Inflammatory macrophage (primary cell): ENCODE results near the gene SCG3.

ENCODE experiments used
- DNase-seq, 2 donors: peaks; one replicate each; pipeline ENCODE4 v3.0.0-alpha.2; 2020 to 2022

SCG3 gene

DNA sequence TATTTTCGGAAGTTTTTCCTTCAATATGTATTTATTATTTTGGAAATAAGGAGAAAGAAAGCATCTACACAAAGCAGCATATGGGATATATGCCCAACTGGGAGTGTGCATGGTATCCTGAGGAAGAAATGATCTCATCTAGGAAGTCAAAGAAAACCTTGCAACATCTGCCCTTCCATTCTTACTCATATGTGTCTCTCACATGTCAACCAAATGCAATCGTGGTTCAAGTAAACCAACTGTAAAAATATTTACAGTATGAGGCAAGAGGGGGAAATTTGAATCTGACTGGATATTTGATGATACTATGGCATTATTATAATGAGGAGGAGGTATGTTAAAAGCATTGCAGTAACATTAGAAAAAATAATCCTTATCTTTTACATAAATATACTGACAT, 3.2 kb upstream of the SCG3 start:
- DNase-seq, result peak; percentile 72 to 86

- DNase-seq, result no peak
Measured at GRCh38 chr15:51680321-51680720, 982 bp upstream of the SCG3 start.

DNA sequence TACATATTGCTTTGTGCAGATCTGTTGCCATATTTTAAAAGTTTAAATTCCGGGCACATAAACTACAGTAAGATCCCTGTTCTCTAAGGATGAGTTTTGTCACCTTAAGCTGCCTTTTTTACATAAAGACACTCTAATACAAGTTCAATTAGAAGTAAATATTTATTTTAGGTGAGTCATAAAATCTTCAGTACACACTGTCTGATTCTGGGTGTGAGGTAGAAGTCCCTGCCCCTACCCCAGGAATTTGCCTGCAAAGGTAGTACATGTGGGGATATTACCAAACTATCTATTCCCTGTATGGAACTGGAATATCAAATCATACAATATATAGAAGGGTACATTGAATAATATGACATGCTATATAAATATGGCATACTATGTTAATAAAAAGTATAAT, 6.3 kb downstream of the SCG3 start:
- DNase-seq, result no peak

- DNase-seq, result no peak
Measured at GRCh38 chr15:51688863-51689262, 7.6 kb downstream of the SCG3 start.

- peak; percentile 14 to 60 for DNase-seq
Measured at GRCh38 chr15:51692154-51692553, 10.9 kb downstream of the SCG3 start.

DNA sequence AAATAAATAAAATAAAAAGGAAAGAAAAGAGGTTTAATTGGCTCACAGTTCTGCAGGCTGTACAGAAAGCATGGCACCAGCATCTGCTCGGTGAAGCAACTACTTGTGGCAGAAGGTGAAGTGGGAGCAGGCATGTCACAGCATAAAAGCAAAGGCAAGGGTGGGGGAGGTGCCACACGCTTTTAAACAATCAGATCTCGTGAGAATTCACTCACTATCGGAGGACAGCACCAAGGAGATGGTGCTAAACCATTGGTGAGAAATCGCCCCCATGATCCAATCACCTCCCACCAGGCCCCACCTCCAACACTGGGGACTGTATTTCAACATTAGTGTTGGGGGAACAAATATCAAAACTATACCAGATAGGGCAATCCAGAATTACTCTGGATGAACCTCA, 15.3 kb downstream of the SCG3 start:
- DNase-seq, result no peak

DNA sequence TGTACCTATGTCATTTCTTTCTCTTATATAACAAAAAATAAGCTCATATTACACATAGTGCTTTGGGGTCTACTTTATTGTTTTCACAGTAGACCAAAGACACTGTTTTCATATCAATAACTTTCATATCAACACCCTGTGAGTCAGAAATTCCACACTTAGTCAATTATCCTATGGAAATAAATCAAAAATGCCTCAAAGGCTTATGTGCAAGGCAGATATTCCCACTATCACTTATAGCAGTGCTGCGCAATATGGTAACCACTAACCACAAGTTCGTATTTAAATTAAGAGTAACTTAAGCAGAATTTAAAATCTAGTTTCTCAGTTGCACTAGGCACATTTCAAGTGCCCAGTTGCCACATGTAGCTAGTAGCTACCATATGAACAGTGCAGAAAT, 15.9 kb downstream of the SCG3 start:
- DNase-seq, result no peak

DNA sequence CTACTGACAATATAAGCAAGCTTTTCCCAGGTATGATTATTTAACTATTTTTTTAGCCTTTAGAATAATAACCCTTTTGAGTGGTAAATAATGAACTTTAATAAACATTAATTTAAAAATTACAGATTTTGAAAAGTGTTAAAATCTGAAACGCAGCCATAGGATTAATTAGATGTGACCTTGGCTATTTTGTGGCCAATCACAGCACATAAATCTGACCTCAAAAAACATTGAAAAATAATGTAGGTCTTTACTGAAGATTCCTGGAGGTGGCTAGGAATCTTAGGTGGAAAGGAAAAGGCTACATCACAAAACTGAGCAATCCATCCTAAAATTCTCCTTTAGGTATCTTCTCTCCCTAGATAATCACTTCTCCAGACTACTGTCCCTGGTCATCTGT, 18.1 kb downstream of the SCG3 start:
- no peak for DNase-seq

DNA sequence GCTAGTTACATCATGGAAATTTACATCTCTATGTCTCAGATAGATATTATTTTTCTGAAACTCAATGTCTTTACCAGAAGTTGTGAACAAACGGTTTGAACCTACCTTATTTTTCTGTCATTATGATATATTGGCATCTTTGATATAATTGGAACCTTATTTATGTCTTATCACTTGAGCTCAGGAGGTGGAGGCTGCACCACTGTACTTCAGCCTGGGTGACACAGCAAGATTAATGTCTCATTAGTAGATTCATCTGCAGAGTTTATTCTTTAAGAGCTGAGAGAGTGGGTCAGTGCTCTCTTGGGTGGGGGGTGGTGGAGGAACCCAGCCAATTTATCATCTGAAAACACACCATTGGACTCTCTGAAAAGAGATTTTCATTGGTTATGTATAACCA, 21.4 kb downstream of the SCG3 start:
- no peak for DNase-seq

DNA sequence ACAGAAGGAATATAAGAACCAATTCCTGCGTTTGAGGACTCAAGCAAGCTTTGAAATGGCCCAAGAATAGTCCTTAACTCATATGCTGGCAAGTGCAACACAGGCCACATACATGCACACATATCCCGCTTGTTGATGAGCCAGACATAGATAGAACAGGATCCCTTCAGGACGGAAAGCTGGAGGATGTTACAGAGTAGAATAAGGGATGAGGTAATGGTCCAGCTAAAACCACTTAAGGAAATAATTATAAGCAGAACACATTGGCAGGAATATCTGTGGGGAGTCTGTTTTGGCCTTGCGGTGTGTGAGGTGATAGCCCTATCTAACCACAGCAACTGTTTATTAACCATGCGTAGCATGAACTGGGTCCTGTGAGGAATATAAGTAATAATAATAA, 25.0 kb downstream of the SCG3 start:
- no peak for DNase-seq

DNA sequence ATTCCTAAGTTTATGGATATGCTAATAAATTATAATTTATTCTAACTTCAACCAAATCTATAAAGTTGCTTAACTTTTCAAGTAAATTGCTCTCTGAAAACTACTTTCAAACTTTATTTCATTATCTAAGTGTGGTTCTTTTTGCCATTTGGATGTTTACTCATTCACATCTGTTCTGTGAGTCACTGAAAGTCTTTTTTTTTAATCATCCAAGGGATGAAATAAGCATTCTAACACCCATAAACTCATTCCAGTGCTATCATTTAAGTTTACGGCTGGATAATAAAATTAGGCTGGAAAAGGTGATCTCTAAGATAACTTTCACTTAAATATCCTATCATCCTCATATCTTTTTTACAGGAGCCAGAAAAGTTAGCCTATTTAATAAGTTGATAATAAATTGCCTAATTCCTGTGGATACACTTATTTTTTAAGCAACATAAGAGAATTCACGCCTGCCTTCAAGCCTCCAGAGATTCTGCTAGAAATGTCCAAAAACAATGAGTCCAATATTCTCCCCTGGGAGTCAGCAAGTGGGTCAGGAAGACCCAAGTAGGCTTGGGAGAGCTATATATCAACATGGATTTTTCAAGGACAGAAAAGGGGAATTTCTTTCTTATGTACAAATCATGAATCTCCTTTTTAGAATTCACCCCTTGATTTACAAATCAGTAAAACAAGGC, 25.8 kb downstream of the SCG3 start:
- no peak for DNase-seq

DNA sequence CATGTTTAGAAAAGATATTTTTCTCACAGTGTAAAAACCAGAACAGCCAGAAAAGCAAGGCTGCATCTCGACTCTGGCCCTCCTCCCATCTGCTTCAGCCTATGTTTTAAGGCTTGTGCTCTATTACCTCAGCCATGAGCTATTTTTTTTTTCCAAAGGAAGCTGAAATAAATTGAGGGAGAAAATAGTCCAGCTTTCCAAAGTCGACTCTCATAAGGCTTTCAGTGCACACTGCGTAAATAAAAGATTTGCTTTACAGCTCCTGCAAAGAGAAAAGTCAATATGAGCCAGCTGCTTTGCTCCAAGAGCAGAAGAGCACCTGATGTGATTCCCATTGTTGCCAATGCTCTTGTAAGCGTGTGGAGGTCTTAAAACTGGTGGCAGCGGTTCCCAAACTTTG, 26.7 kb downstream of the SCG3 start:
- no peak for DNase-seq

DNA sequence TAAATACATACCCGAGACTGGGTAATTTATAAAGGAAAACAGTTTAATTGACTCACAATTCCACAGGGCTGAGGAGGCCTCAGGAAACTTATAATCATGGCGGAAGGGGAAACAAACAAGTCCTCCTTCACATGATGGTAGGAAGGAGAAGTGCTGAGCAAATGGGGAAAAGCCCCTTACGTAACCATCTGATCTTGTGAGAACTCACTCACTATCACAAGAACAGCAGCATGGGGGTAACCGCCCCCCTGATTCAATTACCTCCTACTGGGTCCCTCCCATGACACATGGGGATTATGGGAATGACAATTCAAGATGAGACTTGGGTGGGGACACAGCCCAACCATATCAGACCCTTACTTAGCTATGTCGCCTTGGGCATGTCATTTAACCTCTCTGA, 27.7 kb downstream of the SCG3 start:
- DNase-seq, result peak; percentile 49 to 51

DNA sequence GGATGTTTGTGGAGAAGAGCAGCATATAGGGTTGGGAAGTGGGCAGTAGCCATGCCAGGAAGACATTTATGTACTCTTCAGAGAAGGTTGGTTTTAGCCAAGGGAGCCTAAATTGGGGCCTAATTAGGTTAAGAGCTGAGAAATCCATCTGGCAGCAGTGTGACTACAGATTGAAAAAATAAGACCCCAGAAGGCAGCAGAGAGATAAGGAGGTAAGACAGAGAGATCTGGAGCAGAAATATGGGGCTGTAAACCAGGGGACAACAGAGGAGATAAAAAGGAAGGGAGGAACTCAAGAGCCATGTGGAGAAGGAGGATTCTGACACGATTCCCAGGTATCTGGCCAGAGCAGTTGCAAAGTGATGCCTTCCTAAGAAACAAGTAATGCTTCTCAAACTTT, 32.9 kb downstream of the SCG3 start:
- no peak for DNase-seq

GRCh38 chr15:51714911-51715310, 33.6 kb downstream of the SCG3 start:
- no peak for DNase-seq

GRCh38 chr15:51718219-51718618, 36.9 kb downstream of the SCG3 start:
- no peak for DNase-seq

GRCh38 chr15:51718746-51719145, 37.4 kb downstream of the SCG3 start:
- no peak for DNase-seq

DNA sequence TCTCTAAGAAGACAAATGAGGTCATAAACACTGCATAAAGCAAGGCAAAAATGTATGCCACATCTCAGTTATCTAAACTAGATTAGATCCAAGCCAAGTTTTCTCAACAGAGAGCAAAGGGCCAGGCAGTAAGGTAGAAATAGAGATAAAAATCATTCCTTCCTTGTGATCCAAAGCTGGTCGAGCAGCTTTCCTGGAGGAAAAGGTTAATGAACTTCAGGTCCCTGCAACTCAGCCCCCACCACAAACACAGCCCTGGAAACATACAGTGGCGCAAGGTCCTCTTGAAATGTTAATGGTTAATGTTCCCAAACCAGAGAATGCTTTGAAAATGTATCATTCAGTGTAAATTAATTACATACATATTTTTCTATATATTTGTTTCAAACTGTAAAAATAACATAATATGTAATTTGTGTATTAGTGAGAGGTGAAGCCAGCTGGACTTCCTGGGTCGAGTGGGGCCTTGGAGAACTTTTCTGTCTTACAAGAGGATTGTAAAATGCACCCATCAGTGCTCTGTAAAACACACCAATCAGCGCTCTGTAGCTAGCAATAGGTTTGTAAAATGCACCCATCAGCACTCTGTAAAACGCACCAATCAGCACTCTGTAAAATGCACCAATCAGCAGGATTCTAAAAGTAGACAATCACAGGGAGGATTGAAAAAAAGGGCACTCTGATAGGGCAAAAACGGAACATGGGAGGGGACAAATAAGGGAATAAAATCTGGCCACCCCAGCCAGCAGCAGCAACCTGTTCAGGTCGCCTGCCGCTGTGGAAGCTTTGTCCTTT, 39.1 kb downstream of the SCG3 start:
- no peak for DNase-seq

DNA sequence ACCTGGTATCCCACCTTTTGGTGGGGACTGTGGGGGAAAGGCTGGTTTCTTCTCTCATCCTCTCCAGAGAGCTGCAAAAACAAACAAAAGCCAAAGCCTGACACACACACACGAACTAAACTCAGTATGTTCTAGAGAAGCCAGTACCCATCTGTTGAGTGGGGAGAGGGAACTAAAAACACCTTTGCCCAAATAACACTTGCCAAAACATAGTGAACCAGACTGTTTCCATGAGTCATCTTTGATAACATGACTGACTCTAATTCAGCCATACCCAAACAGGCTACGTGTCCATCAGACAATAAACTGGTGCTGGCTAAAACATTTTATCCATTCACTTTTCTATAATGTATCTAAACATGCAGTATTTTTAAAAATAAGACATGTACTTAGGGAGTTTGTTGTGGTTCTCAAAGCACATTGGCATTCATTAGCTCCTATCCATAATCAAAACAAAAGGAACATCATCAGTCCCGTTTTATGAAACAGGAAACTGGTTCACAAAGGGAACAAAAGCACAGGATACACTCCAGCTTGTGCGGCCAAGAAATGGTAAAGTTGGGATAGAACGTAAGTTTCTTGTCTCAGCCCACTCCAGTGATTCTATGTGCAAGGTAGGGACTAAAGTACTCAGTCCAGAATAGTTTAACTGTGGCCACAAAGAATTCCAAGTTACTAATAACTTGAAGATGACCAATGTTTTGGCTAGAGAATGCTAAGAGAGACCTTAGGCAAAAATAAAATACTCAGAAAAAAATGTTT, 40.1 kb downstream of the SCG3 start:
- DNase-seq, result no peak

GRCh38 chr15:51724199-51724598, 42.9 kb downstream of the SCG3 start:
- no peak for DNase-seq

DNA sequence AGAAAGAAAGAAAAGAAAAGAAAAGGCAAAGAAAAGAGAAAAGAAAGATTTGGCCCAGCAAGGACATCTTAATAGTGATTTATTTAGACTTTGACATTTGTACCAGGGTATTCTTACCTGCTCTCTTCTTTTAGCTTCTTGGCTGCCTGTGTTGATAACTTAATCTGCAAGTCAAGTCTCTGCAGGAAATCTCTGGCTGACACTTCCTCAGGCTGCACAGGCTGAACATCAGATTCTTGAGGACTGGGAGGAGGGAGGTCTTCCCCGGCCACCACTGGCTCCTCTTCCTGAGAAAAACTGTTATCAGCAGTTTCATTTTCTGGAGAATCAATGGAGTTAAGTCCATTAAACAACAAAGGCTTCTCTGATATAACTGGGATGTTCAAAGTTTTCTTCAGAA, 43.4 kb downstream of the SCG3 start:
- no peak for DNase-seq

DNA sequence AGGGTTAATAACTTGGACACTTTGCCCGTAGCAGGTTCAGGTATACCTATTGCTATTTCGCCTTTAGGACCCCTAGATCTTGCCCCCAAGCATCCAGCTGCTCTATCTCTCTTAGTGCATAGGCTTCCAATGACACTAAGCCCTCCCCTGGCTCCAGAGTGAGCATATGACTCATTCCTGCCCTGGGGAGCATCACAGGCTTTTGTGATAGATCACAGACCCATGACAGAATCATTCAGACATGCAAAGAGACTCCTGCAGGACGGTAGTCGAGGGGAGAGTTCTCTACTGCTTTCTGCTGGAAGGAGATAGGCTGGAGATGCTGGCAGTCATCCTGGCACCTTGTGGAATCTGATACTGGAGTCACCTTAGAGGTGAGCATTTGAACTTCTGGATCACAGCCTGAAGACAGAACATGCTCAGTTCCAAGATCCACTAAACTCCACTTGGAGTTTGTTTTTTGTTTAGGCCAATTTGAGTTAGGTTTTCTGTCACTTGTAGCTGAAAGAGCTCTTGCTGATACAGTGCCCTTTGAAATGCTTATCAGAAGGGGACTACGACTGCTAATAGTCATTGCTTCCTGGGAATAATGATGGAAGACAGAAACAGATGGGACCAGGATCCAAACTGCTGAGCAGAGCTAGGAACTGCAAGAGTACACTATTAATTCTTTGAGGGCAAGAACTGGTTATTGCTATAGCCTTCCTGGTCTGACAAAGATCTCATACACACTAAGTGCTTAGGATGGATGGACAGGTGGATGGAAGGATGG, 45.2 kb downstream of the SCG3 start:
- no peak for DNase-seq
